ENCODE measurements around the gene PHOSPHO2.
A peak's percentile ranks its signal among the peaks of the same experiment; 100 is the strongest.

PHOSPHO2 gene, protein sequence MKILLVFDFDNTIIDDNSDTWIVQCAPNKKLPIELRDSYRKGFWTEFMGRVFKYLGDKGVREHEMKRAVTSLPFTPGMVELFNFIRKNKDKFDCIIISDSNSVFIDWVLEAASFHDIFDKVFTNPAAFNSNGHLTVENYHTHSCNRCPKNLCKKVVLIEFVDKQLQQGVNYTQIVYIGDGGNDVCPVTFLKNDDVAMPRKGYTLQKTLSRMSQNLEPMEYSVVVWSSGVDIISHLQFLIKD

DNA sequence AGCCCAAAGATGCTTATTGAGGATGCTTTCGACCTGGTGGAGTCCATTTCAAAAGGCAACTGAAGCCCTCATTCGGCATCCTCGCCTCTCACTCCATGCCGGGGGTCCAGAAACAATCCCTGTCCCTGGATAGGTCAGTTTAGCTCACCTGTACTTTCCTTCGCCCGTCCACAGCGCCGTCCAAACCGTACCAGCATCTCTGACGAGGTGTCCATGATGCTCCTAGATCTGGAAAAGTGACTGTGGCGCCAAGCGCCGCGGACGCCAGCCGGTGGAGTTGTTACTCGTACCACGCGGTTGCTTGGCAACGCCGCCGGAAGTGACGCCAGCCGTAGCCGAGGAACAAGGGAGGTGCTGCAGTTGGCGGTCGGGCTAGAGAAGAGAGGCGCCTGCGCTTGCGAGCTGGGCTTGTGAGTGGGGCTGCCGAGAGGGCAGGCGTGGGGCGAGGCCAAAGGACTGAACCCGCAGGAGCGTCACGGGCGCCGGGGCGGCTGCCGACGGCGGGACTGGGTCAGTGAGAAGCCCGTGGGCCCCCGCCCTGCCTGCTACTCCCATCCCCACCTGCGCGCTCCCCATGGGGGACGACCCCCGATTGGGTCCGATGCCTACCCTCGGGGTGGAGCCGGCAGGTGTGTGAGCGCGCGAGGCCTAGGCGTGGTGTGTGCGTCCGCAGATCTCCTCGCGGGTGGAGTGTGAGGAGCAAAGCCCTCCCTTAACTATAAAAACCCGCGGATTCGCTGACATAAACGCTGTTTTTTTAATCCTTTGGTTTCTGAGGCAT, at the start of gene PHOSPHO2, which contains the start of gene CFAP210:
Gene PHOSPHO2 (plus strand): TSS at position 357 of the 781 bp plus-strand sequence. CDS start 6,503 bp downstream, outside the sequence.
Gene CFAP210 (minus strand): TSS at position 293 of the 781 bp plus-strand sequence. CDS start 78 bp downstream, at position 215.
- DNase-seq, result peak; percentile 99

DNA sequence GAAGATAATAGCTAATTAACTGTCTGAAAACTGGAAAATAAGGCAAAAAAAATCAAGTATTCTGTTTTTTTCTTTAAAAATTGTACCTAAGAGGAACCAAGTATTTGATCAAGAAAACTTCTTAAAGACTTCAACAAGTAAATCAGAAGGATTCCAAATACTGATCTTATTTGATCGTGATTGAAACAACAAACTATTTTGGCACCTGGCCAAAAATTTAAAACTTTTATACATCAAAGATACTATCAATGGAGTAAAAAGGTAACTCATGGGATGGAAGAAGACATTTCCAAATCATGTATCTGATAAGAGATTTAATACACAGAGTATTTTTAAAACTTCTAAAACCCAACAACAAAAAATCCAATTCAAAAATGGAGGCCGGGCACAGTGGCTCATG, 46.8 kb upstream of the PHOSPHO2 start:
- no peak for DNase-seq

DNA sequence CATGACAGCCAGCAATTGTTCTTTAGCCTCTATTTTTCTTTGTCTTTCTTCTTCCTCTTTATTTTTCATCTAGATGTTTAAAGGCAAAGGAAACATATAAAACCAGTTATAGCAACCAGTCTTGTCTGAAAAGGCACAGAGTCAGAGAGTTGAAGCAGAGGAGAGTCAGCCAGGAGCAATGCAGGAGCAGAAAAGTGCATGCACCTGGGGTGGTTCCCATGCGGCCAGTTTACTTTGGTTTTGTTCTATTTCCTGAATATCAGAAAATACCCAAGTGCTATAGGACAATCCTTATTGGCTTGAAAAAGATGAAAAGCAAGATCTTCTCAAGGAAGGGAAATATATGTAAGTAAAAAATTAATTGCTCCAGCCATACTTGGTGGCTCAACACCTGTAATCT, 45.0 kb upstream of the PHOSPHO2 start:
- DNase-seq, result no peak

DNA sequence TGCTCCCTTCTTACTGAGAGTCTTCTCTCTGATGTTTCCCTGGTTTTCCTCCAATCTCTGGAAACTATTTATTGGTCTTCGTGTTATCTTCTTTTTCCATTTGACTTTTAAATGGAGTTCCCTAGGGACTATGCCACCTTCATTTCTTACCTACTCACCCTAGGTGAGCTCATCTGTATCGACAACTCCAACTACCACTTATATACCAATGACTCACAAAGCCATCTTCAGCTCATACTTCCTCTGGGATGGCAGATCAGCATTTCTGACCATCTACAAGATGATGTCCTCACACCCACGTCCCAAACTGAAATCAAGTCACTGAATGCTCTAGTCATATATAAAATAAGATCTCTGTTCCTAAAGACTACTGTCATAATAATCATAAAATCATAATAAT, 40.6 kb upstream of the PHOSPHO2 start:
- no peak for DNase-seq

DNA sequence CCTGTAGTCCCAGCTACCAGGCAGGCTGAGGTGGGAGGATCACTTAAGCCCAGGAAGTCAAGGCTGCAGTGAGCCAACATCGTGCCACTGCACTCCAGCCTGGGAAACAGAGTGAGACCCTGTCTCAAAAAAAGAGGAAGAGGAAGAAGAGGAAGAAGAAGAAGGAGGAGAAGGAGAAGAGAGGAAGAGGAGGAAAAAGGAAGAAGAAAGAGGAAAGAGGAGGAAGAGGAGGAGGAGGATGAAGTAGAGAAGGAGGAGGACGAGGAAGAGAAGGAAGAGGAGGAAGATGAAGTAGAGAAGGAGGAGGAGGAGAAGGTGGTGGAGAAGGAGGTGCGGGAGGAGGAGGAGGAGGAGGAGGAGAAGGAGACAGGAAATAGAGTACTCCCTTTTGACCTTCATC, 38.1 kb upstream of the PHOSPHO2 start:
- DNase-seq, result no peak

DNA sequence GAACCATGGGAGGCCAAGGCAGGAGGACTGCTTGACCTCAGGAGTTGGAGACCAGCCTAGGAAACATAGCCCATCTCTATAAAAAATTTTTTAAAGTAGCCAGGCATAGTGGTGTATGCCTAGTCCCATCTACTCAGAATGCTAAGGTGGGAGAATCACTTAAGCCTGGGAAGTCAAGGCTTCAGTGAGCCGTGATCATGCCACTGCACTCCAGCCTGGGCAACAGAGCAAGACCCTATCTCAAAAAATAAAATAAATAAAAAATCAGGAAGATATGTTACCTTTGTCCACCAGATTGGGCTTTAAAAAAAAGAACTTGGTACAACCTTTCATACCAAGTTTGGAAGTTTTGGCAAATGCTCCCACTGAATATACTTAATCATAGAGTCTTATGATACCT, 35.4 kb upstream of the PHOSPHO2 start:
- DNase-seq, result no peak

DNA sequence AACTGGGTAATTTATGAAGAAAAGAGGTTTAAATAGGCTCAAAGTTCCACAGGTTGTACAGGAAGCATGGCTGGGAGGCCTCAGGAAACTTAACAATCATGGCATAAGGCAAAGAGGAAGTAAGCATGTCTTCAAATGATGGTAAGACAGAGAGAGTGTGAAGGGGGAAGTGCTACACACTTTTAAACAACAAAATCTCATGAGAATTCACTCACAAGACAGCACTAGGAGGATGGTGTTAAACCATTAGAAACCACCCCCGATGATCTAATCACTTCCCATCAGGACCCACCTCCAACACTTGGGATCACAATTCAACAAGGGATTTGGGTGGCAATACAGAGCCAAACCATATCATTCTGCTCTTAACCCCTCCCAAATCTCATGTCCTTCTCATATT, 34.9 kb upstream of the PHOSPHO2 start:
- peak; percentile 65 for DNase-seq

DNA sequence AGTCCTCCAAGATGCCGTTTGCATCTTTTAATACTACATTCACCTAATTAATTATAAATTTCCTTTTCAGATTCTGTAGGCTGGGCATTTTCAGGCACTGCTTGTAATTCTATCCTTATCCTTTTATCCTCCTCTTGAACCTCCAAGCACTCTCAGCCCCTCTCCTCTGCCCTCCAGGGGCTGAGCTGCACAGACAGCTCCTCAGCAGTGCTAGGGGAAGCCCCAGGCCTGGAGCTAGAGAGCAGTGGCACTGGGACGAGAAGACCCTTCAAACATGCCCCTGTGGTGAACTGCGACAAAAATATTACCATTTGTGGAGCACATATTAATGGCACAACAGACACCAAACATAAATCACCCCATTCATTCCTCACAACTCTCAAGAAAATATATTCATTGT, 33.0 kb upstream of the PHOSPHO2 start:
- no peak for DNase-seq

DNA sequence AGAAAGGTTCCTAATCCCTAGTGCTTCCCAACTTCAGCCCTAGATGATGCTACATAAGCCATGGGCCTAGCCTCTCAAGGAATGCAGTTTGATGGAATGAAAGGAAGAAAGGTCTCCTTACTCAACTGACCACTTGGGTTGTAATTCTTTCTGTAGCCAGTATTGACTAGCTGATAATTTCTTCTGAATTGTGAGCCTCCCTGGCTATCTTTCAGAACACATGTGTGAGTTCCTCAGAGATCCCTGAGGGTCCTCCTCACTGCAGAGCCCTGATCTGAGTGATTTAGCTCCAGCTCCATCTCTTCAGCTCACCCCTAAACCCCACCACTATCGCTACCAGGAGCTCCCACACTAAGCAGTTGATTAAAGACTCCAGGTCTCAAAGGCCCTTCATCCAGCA, 31.5 kb upstream of the PHOSPHO2 start:
- peak; percentile 79 for DNase-seq

DNA sequence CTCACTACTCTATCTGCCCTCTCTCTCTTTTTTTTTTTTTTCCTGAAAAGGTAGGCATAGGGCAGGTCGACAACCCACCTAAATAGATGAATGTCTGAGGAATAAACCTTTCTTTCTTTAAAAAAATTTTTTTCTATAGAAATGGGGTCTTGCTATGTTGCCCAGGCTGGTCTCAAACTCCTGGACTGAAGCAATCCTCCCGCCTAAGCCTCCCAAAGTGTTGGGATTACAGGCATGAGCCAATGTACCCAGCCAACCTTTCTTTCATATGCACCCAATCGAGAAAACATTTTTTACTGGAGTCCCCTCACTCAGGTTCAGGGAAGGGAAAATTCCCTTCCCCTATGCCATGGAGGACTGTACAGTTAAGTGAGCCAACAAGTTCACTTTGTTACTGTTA, 31.0 kb upstream of the PHOSPHO2 start:
- no peak for DNase-seq

DNA sequence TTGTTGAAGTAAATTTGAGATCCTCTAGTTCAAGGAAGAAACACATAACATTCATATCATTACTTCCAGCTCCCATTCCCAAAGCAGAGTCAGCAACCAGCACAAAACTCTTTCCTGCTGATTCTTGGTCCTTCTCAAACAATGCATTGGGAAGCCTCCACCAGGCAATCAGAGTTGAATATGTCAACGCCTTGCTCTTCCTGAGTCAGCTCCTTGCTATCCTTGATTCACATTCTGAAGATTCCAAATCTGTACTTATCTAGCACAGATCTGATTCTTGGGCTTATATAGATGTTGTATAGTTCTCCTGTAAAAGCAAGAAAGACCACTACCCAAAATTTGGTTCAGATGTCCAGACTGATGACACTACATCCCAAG, 29.7 kb upstream of the PHOSPHO2 start:
- no peak for DNase-seq

DNA sequence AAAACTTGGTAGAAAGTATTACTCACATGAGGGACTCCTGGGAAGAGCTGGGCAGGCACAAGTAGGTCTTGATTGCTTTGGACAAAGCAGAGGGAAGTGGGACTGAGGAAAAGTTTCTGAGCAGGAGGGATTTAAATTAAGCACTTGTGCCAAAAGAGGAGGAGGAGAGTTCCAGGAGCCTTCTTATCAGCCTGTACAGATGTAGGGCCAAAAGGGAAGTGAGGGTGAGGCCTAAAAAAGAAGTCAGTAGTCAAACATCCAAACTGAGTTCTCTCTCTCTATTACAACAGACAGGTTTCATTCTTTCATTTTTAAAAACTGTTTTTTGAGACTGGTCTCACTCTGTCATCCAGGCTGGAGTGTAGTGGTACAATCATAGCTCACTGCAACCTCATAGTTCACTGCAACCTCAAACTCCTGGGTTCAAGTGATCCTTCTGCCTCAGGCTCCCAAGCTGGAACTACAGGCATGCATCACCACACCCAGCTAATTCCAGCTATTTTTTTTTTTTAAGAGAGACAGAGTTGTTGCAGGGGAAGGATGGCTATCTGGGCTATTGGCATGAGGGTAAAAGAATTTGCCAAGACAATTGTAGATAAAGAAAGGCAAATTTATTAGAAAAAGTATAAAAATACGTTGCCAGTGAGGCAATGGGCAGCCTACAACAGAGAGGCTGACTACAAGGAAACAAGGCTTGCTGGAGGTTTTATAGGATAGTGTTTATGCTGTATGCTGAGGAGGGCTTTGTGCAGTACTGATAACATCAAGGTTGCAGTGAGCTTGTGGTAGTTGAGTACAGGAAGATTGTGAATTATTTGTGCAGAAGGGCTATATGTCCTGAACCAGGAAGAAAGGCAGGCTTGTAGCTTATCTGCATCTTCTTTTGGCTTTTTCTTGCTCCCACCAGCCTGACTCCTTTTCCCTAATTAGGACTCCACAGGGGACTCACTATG, 29.0 kb upstream of the PHOSPHO2 start:
- peak; percentile 94 for DNase-seq

DNA sequence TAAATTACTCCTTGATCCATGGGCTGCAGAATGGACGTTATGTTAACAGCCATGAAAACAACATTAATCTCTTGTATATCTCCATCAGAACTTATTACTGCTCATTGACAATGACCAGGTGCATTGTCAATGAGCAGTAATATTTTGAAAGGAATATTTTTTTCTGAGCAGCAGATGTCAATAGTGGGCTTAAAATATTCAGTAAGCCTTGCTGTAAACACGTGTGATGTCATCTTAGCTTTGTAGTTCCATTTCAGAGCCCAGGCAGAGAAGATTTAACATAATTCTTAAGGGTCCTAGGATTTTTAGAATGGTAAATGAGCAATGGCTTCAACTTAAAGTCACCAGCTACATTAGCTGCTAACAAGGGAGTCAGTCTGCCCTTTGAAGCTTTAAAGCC, 26.7 kb upstream of the PHOSPHO2 start:
- no peak for DNase-seq

DNA sequence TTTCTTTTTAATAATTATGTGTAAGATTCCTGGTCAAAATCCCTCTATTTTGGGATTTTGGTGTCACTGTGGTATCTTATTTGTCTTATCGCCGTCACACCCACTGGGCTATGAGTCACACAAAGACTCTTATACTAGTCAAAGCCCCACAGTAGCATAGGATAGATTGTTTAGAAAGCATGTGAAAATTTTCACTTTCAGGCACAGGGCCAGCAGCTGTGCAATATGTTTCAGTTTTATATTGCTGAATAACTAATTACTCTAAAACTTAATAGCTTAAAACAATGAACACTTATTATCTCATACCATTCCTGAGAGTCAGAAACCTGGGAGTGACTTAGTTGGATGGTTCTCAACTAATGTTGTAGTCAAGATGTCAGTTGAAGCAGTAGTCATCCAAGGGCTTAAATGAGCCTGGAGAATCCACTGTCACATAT, 24.0 kb upstream of the PHOSPHO2 start:
- peak; percentile 62 for DNase-seq

DNA sequence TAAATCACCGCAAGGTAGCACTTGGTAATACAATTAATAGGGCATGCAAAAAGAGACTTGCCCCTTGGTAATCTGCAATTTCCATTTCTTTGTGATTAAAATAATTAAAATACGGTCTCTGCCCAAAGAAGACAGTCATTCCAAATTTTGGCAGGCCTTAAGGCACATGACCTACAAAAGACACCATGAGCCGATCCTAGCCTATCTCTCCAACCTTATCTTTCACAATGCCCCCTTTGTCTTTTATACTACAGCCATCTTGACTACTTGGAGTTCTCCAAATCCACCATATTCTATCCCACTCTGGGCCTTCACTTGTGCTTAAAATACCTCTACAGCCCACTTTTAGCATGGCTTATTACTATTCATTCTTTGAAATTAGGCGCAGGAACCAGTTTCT, 23.3 kb upstream of the PHOSPHO2 start:
- no peak for DNase-seq

DNA sequence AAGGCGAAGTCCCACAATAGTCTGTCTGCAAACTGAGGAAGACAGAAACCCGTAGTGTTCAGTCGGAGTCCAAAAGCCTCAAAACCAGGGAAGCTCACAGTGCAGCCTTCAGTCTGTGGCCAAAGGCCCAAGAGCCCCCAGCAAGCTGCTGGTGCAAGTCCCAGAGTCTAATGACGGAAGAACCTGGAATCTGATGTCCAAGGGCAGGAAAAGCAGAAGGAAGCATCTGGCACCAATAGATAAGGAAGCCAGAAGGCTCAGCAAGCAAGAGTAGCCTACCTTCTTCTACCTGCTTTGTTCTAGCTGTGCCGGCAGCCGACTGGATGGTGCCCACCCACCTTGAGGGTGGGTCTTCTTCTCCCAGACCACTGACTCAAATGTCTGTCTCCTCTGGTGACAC, 21.9 kb upstream of the PHOSPHO2 start:
- DNase-seq, result peak; percentile 63

DNA sequence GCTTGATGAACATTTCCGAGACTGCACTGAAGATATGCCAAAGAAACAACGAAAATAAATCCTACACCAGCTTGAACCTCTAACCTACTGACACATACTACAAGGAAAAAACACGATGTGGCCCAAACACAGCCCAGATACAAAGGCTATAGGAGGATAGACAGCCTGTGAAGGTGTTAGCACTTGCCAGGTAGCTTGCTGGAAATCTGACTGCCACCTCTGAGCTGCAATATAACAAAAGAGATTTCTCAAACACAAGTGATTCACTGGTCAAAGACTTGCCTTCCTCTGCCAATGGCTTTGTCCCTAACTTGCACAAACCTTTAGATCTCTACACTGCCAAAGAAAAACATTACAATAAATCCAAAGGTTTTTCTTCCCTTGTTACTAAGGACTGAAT, 21.2 kb upstream of the PHOSPHO2 start:
- DNase-seq, result no peak

DNA sequence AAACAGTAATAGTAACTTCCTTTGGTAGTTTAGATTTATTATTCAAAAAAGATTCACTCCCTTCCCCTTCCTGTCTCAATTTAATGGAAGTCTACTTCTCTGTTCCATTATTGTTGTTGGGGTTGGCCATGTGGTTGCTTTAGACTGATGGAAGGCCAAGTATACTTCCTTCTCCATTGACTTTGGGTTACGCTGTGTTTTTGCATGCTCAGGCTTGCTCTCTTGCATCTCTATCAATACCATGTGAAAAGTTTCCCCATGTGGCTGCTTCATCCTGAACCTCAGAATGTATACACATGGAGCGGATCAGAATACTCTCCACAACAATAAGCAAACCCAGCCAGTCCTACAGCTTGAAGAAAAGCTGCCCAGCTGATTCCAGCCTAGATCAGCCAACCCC, 20.3 kb upstream of the PHOSPHO2 start:
- DNase-seq, result no peak

DNA sequence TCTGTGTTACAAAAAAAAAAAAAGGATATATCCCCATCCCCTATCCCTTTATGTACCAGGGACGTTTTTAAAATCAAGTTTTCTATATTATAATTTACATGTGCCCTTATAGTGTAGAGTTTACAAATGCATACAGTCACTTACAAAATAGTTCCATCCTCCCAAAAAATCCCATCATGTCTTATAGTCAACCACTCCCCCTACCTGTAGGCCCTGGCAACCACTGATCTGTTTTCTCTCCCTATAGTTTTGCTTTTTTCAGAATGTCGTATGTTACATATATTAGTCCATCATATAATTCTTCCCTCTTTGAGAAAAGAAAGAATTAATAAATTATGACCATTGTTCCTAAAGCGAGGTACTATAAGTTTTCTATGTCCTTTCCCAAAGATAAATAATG, 17.9 kb upstream of the PHOSPHO2 start:
- peak; percentile 58 for DNase-seq

DNA sequence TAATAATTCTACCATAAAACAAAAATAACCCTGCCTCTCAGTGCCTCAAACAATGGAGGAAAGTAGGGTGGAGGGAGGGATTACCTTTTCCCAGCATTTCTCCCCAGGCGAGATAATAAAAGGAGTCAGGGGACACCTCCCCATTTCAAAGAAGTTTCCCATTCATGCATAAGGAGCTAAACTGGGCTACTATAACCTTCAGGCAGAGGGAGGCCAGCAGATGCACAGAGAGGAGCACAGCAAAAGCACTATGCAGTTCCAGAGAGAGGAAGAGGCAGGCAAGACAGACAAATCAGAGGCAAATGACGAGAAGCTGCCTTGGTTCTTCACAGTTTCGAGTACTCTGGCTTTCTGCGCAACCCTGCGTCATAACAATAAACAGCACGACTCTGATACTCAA, 17.4 kb upstream of the PHOSPHO2 start:
- DNase-seq, result no peak

DNA sequence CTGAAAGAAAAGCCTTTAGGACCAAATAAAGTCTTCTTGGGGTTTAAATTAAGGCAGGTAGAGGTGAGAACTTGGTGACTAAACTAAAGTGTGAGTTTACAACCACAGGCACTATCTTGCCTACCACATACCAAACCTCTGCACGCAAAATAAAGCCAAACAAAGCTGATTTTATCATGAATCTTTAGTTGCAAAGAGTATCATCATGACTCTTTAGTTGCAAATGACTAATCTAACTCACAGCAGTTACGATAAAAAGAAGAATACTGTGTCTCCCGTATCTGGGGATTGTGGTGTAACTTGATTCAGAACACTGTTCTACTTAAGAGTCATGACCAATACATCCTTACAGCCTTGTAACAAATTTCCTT, 11.2 kb upstream of the PHOSPHO2 start:
- no peak for DNase-seq

DNA sequence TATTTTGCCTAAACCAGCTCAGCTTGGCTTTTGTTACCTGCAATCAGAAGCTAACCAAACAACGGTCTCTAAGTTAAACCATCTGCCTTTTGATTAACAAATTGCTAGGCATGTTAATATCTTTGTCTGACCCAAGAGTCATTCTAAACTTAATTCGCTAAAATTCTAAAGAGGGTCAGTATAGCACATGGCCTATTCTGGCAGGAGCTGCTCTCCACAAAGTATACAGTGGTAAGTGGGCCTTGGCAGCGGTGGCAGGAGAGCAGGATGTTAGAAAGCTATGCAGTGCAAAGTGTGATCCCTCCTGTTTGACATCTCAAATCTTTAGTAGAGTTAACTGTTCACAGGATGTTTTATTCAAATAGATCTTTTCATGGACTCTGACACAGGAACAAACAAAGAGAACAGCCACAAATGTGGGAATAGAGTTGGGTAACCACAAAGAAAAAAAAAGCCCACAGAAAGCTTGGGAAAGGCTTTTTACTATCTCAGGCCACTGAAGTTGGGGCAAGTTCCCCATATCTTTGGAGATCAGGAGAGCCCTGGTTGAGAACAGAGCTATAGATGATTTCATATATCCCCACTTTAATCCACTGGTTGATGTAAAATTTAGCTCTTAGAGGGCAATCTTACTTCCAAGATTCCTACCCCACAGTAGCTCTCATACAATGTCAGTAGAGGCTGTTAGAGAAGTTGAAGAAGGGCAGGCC, 10.7 kb upstream of the PHOSPHO2 start:
- no peak for DNase-seq

DNA sequence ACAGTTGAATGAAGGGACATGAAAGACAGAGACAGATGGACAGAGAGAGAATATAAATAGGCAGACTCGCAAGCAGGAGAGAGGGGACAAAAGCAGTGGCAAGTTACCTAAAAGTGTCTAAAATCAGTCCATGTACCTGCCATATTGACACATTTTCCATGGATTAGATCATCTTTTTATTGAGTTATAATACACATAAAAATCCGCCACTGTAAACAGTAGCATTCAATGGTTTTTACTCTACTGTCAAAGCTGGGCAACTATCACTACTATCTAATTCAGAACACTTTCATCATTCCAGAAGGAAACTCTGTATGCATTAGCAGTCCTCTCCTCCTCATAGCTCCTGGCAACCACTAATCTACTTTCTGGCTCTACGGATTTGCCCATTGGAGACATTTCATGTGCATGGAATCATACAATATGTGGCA, 10.1 kb upstream of the PHOSPHO2 start:
- no peak for DNase-seq
